Panc1 (cell line): ENCODE data around the gene ZG16. TPM values are rescaled to one million over a fixed set of nuclear protein-coding genes. Genes with fewer than 3 reads are reported as not detected.
"Not testable (repeated sequence)": the region's sequence is repeated elsewhere in the genome, so short reads cannot be mapped to it uniquely, and the experiment has no call there.

Experiments used
- ATAC-seq: fragments of 200-7000 bp; cut with Tn5 transposase; 2 replicates; pipeline ENCODE4 v1.9.1; 2020; ENCODE audit warnings: mild to moderate bottlenecking, moderate library complexity
- BruUV-seq: library from RNA; stranded (reverse); fragments of 400-500 nt; replicated peaks from 2 replicates; lab custom pipeline; 2021; lab: Mats Ljungman, UMichigan
- CTCF ChIA-PET: fragments of 300-600 bp; sonication (Branson Sonifier 250); formaldehyde crosslinking; loops from one replicate; lab custom pipeline; 2022; ENCODE audit warnings: antibody characterized with exemption; lab: Charles Lee
- POLR2A ChIA-PET: fragments of 300-600 bp; sonication (Branson Sonifier 250); formaldehyde crosslinking; loops from one replicate; lab custom pipeline; 2022; ENCODE audit warnings: antibody characterized with exemption; lab: Charles Lee
- DNase-seq: peaks from one replicate; pipeline ENCODE4 v3.0.0-alpha.2; 2010; ENCODE audit warnings: low read depth, low spot score
- H3K27ac ChIP-seq: 2 replicates; pipeline ENCODE4 v1.5.1; 2011; ENCODE audit warnings: mild to moderate bottlenecking, low read length, inconsistent platforms
- H3K27me3 ChIP-seq: fragments of 200-500 bp; sonication (Bioruptor generic); 2 replicates; pipeline ENCODE4 v1.6.0; 2014; ENCODE audit warnings: low read length, inconsistent platforms; ENCODE audit not compliant: control insufficient read depth, insufficient read depth
- H3K36me3 ChIP-seq: fragments of 200-500 bp; sonication (Bioruptor generic); 2 replicates; pipeline ENCODE4 v1.5.1; 2014; ENCODE audit warnings: inconsistent platforms, mild to moderate bottlenecking, low read length, moderate library complexity; ENCODE audit not compliant: control insufficient read depth, insufficient read depth
- H3K4me1 ChIP-seq: 2 replicates; pipeline ENCODE4 v1.5.1; 2011; ENCODE audit warnings: inconsistent platforms, mild to moderate bottlenecking, low read length, moderate library complexity; ENCODE audit not compliant: control insufficient read depth, insufficient read depth
- H3K4me3 ChIP-seq, 2 experiments: 2 replicates each; pipeline ENCODE4 v1.5.1; 2011 to 2012; ENCODE audit warnings: low read depth in 2 of 2, low read length in 2 of 2, mild to moderate bottlenecking in 2 of 2, inconsistent platforms in 1 of 2, moderate library complexity in 1 of 2
- H3K9me3 ChIP-seq: fragments of 200-500 bp; sonication (Bioruptor generic); 2 replicates; pipeline ENCODE4 v1.5.1; 2014; ENCODE audit warnings: low read depth, mild to moderate bottlenecking, inconsistent platforms, low read length, moderate library complexity; ENCODE audit not compliant: control insufficient read depth, insufficient read depth
- POLR2AphosphoS5 ChIP-seq: IDR thresholded peaks from 2 replicates; pipeline ENCODE4 v1.6.1; 2012; ENCODE audit warnings: mild to moderate bottlenecking, low read depth, low read length, moderate library complexity
- SIN3A ChIP-seq: IDR thresholded peaks from 2 replicates; pipeline ENCODE4 v1.6.1; 2012; ENCODE audit warnings: low read depth, mild to moderate bottlenecking, low read length, moderate library complexity, borderline replicate concordance; ENCODE audit not compliant: insufficient read depth
- TCF7L2 ChIP-seq: IDR thresholded peaks from 2 replicates; pipeline ENCODE4 v1.6.1; 2011; ENCODE audit warnings: mild to moderate bottlenecking, low read depth, low read length, inconsistent platforms
- in situ Hi-C: cut with HindIII; loops from 2 replicates; pipeline ENCODE4 v1.10.0; 2016; ENCODE audit warnings: low sequenced_read_pairs, low pct_unique_long_range_greater_than_20kb
- intact Hi-C: fragments of 100-400 bp; cut with micrococcal nuclease; formaldehyde crosslinking; loops from one replicate; pipeline ENCODE4 v1.10.0; 2022; ENCODE audit not compliant: unreplicated experiment
- total RNA-seq: library from RNA; stranded (reverse); gene quantifications from one replicate; pipeline ENCODE4 v1.2.1, GENCODE V29; 2021; ENCODE audit not compliant: unreplicated experiment
- TF ChIP-seq, protein P1 (sequence below), 2 experiments: IDR thresholded peaks; 2 replicates each; pipeline ENCODE4 v1.6.1; 2011 to 2012; ENCODE audit warnings: low read depth in 2 of 2, control low read depth in 1 of 2, low read length in 1 of 2, mild to moderate bottlenecking in 1 of 2, moderate library complexity in 1 of 2; ENCODE audit not compliant: insufficient read depth in 1 of 2
- TF ChIP-seq, protein P2 (sequence below): fragments of 450-650 bp; IDR thresholded peaks from 2 replicates; pipeline ENCODE4 v1.5.1; 2017; ENCODE audit warnings: mild to moderate bottlenecking

Gene ZG16
- total RNA-seq, 1 experiment from 2014 or later = not detected

DNA sequence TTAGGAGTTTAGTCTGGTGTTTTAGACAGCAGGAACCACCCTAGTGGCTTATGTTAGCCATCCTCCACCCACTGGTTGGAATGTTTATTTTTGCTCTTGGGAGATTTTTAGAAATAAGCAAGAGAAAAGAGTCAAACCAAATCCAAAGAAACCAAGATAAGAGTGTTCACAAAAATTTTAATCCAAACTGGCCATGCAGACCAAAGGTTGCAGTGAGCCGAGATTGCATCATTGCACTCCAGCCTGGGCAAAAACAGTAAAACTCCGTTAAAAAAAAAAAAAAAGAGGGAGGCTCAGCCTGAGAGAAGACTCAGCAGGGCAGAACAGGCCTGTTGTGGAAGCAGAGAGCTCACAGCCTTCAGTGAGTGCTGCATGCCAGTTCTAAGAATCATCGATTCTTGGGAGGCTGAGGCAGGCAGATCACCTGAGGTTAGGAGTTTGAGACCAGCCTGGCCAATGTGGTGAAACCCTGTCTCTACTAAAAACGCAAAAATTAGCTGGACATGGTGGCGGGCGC lies 20.0 kb upstream of the ZG16 start:
- POLR2A ChIA-PET = no interaction called here
- ATAC-seq (no peak), DNase-seq (no peak)
- no peak overlapping the region for H3K27ac ChIP-seq
- CTCF ChIA-PET = interaction anchor here (0.5 kb wide), 1 partner anchor 118 kb away, joined by 6 read pairs; no protein-coding TSS in a partner anchor
- no peaks in the 10 kb centered on the region for H3K4me1 ChIP-seq
- intact Hi-C loops = no loop called here
- no peaks in the 10 kb centered on the region for H3K27me3 ChIP-seq
- no peaks in the 10 kb centered on the region for H3K36me3 ChIP-seq
- no peak overlapping the region for H3K4me3 ChIP-seq
- BruUV-seq = no TSS peak
- TF ChIP-seq TCF7L2 (no peak), SIN3A (no peak), POLR2AphosphoS5 (no peak)
- TF ChIP-seq, protein P1, sequence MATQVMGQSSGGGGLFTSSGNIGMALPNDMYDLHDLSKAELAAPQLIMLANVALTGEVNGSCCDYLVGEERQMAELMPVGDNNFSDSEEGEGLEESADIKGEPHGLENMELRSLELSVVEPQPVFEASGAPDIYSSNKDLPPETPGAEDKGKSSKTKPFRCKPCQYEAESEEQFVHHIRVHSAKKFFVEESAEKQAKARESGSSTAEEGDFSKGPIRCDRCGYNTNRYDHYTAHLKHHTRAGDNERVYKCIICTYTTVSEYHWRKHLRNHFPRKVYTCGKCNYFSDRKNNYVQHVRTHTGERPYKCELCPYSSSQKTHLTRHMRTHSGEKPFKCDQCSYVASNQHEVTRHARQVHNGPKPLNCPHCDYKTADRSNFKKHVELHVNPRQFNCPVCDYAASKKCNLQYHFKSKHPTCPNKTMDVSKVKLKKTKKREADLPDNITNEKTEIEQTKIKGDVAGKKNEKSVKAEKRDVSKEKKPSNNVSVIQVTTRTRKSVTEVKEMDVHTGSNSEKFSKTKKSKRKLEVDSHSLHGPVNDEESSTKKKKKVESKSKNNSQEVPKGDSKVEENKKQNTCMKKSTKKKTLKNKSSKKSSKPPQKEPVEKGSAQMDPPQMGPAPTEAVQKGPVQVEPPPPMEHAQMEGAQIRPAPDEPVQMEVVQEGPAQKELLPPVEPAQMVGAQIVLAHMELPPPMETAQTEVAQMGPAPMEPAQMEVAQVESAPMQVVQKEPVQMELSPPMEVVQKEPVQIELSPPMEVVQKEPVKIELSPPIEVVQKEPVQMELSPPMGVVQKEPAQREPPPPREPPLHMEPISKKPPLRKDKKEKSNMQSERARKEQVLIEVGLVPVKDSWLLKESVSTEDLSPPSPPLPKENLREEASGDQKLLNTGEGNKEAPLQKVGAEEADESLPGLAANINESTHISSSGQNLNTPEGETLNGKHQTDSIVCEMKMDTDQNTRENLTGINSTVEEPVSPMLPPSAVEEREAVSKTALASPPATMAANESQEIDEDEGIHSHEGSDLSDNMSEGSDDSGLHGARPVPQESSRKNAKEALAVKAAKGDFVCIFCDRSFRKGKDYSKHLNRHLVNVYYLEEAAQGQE (IDR thresholded peaks at IDR 0.05; ENCODE audit: insufficient read depth in 1 of 2, low read depth in 2 of 2, low read length in 1 of 2) = no peak
- TF ChIP-seq, protein P2, sequence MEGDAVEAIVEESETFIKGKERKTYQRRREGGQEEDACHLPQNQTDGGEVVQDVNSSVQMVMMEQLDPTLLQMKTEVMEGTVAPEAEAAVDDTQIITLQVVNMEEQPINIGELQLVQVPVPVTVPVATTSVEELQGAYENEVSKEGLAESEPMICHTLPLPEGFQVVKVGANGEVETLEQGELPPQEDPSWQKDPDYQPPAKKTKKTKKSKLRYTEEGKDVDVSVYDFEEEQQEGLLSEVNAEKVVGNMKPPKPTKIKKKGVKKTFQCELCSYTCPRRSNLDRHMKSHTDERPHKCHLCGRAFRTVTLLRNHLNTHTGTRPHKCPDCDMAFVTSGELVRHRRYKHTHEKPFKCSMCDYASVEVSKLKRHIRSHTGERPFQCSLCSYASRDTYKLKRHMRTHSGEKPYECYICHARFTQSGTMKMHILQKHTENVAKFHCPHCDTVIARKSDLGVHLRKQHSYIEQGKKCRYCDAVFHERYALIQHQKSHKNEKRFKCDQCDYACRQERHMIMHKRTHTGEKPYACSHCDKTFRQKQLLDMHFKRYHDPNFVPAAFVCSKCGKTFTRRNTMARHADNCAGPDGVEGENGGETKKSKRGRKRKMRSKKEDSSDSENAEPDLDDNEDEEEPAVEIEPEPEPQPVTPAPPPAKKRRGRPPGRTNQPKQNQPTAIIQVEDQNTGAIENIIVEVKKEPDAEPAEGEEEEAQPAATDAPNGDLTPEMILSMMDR = no peak
- in situ Hi-C loops = no loop called here
- H3K9me3 ChIP-seq = no peaks in the 10 kb centered on the region

DNA sequence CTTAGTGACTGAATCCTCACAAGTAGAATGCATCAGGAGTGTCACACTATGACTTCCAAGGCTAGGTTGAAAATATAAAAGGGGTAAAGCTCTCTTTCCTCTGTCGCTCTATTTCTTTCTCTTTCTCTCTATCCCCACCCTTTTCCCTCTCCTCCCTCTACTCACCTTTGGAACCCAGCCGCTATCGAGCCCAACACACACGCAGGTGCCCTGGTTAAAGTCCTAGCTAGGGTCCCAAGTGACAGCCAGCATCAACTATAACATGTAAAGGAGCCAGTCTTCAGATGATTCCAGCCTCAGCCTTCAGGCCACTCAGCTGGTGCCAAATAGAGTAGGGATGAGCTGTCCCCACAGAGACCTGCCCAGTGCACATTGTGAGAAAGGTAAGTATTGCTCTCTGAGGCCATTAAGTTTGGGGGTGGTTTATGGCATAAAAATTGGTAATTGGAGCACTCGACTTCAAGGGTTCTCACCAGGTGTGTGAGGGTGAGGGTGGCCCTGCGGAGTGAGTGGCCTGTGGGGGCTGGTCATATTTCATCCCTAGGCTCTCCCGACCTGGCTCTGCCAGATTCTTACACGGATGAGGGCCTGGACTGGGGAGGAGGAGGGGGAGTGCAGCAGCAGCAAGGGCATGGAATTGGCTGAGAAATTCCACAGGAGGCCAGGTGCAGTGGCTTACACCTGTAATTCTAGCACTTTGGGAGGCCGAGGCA lies 17.3 kb upstream of the ZG16 start:
- Histone ChIP-seq H3K27ac (no peak overlapping the region), H3K36me3 (no peaks in the 10 kb centered on the region), H3K9me3 (no peaks in the 10 kb centered on the region), H3K27me3 (no peaks in the 10 kb centered on the region), H3K4me3 (no peak overlapping the region), H3K4me1 (no peaks in the 10 kb centered on the region)
- no peak for DNase-seq
- intact Hi-C loops (no loop called here), in situ Hi-C loops (no loop called here)
- CTCF ChIA-PET = no interaction called here
- TF ChIP-seq, protein P1 (IDR thresholded peaks at IDR 0.05; ENCODE audit: insufficient read depth in 1 of 2, low read depth in 2 of 2, low read length in 1 of 2) = no peak
- TF ChIP-seq, protein P2 = no peak
- TF ChIP-seq POLR2AphosphoS5 = no peak
- no peak for TF ChIP-seq TCF7L2
- no peak for TF ChIP-seq SIN3A
- ATAC-seq = no peak
- BruUV-seq = no TSS peak
- POLR2A ChIA-PET = no interaction called here

DNA sequence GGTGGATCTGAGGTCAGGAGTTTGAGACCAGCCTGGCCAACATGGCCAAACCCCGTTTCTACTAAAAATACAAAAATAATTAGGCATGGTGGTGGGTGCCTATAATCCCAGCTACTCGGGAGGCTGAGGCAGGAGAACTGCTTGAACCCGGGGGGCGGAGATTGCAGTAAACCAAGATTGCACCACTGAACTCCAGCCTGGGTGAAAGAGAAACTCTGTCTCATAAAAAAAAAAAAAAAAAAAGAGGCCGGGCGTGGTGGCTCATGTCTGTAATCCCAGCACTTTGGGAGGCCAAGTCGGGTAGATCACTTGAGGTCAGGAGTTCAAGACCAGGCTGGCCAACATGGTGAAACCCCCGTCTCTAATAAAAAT lies 16.8 kb upstream of the ZG16 start:
- DNase-seq, H3K4me1 ChIP-seq, H3K36me3 ChIP-seq, intact Hi-C loops, in situ Hi-C loops, BruUV-seq, CTCF ChIA-PET, POLR2A ChIA-PET, H3K4me3 ChIP-seq, ATAC-seq, H3K9me3 ChIP-seq, H3K27me3 ChIP-seq, H3K27ac ChIP-seq: not testable (repeated sequence)
